MM.1S (cell line): Measurements from ENCODE around the gene AJUBA.

Experiments used
- CTCF ChIP-seq: fragments of 300-600 bp; sonication (generic); IDR thresholded peaks from 2 replicates; pipeline ENCODE4 v1.5.1; 2016; ENCODE audit warnings: antibody characterized with exemption, low read length, mixed read lengths
- EZH2 ChIP-seq: fragments of 300-600 bp; sonication (generic); optimal IDR thresholded peaks from 2 replicates; pipeline ENCODE3; 2017; ENCODE audit warnings: low read depth, mild to moderate bottlenecking, antibody characterized with exemption, low read length, mixed read lengths
- EZH2phosphoT487 ChIP-seq: fragments of 300-600 bp; sonication (generic); IDR thresholded peaks from 2 replicates; pipeline ENCODE4 v1.6.1; 2018; ENCODE audit warnings: antibody characterized with exemption, low read length

- TF ChIP-seq CTCF, result no peak
- no peak for TF ChIP-seq EZH2
- no peak for TF ChIP-seq EZH2phosphoT487
These were observed 5.5 kb downstream of the AJUBA start for GRCh38 chr14:22976620-22977433.
